HL-60 (cell line): ENCODE results near the gene FRZB.

Experiments
- DNase-seq, 2 experiments: peaks; one replicate each; pipeline ENCODE4 v3.0.0-alpha.2; 2010 to 2020; ENCODE audit warnings: low read depth in 1 of 2, low spot score in 1 of 2
- H3K27ac ChIP-seq: fragments of 250-450 bp; sonication (Bioruptor Pico); replicated peaks from 2 replicates; pipeline ENCODE4 v1.5.1; 2020; ENCODE audit warnings: mild to moderate bottlenecking, moderate library complexity
- H3K27me3 ChIP-seq: fragments of 250-450 bp; sonication (Bioruptor Pico); 2 replicates; pipeline ENCODE4 v1.5.1; 2021; ENCODE audit warnings: mild to moderate bottlenecking, moderate library complexity; ENCODE audit not compliant: insufficient read depth, poor library complexity, severe bottlenecking
- H3K4me3 ChIP-seq: replicated peaks from 2 replicates; pipeline ENCODE4 v1.5.1; 2011; ENCODE audit warnings: mild to moderate bottlenecking, control low read depth, low read length; ENCODE audit not compliant: insufficient read depth
- GABPA ChIP-seq: IDR thresholded peaks from 2 replicates; pipeline ENCODE4 v1.6.1; 2012; ENCODE audit warnings: low read depth
- POLR2AphosphoS5 ChIP-seq: IDR thresholded peaks from 2 replicates; pipeline ENCODE4 v1.6.1; 2012; ENCODE audit warnings: low read depth
- SPI1 ChIP-seq: IDR thresholded peaks from 2 replicates; pipeline ENCODE4 v1.6.1; 2012; ENCODE audit warnings: low read depth, mild to moderate bottlenecking, borderline replicate concordance
- TF ChIP-seq, protein P1 (sequence below): IDR thresholded peaks from 2 replicates; pipeline ENCODE4 v1.6.1; 2012; ENCODE audit warnings: low read depth; ENCODE audit not compliant: insufficient replicate concordance
- TF ChIP-seq, protein P2 (sequence below): IDR thresholded peaks from one replicate; pipeline ENCODE4 v1.5.1; 2011; ENCODE audit warnings: low read length, control low read depth, inconsistent platforms; ENCODE audit not compliant: insufficient read depth

FRZB gene

DNA sequence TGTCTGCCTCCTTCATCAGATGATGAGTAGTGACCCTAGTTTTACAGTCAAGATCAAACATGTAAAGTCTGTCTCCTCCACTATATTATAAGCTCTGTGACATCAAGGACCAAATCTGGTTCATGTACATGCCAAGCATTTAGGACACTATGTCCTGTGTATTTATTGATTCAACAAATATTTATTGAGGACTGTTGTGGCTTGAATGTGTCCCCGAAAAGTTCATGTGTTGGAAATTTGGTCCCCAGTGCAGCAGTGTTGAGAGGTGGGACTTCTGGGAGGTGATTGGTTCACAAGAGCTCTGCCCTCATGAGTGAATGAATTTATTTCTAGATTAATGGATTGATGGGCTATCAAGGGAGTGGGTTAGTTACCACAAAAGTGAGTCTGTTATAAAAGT lies 46.6 kb upstream of the FRZB start:
- TF ChIP-seq, protein P1, sequence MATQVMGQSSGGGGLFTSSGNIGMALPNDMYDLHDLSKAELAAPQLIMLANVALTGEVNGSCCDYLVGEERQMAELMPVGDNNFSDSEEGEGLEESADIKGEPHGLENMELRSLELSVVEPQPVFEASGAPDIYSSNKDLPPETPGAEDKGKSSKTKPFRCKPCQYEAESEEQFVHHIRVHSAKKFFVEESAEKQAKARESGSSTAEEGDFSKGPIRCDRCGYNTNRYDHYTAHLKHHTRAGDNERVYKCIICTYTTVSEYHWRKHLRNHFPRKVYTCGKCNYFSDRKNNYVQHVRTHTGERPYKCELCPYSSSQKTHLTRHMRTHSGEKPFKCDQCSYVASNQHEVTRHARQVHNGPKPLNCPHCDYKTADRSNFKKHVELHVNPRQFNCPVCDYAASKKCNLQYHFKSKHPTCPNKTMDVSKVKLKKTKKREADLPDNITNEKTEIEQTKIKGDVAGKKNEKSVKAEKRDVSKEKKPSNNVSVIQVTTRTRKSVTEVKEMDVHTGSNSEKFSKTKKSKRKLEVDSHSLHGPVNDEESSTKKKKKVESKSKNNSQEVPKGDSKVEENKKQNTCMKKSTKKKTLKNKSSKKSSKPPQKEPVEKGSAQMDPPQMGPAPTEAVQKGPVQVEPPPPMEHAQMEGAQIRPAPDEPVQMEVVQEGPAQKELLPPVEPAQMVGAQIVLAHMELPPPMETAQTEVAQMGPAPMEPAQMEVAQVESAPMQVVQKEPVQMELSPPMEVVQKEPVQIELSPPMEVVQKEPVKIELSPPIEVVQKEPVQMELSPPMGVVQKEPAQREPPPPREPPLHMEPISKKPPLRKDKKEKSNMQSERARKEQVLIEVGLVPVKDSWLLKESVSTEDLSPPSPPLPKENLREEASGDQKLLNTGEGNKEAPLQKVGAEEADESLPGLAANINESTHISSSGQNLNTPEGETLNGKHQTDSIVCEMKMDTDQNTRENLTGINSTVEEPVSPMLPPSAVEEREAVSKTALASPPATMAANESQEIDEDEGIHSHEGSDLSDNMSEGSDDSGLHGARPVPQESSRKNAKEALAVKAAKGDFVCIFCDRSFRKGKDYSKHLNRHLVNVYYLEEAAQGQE: no peak
- no peak for TF ChIP-seq POLR2AphosphoS5
- TF ChIP-seq, protein P2, sequence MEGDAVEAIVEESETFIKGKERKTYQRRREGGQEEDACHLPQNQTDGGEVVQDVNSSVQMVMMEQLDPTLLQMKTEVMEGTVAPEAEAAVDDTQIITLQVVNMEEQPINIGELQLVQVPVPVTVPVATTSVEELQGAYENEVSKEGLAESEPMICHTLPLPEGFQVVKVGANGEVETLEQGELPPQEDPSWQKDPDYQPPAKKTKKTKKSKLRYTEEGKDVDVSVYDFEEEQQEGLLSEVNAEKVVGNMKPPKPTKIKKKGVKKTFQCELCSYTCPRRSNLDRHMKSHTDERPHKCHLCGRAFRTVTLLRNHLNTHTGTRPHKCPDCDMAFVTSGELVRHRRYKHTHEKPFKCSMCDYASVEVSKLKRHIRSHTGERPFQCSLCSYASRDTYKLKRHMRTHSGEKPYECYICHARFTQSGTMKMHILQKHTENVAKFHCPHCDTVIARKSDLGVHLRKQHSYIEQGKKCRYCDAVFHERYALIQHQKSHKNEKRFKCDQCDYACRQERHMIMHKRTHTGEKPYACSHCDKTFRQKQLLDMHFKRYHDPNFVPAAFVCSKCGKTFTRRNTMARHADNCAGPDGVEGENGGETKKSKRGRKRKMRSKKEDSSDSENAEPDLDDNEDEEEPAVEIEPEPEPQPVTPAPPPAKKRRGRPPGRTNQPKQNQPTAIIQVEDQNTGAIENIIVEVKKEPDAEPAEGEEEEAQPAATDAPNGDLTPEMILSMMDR: no peak
- no peak for TF ChIP-seq GABPA
- no peak for DNase-seq
- no peaks in the 10 kb centered on the region for H3K27me3 ChIP-seq
- no peak overlapping the region for H3K4me3 ChIP-seq
- H3K27ac ChIP-seq: no peak overlapping the region

DNA sequence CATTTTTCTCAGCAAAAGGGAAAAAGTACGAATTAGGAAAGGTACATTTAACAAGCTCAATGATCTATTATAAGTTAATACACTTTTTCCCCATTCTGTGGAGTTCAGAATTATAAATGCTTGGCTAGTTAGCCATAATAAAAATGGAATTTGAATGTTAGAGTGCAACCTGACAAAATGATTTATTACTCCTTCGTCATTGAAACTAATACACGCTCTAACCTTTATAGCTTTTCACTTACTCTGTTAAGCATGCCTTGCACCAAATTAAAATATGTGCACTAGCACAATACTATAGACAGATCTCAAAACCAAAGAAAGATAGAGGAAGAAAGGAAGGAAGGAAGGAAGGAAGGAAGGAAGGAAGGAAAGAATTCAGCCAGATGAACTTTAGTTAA lies 46.1 kb upstream of the FRZB start:
- Histone ChIP-seq H3K27me3 (no peaks in the 10 kb centered on the region), H3K4me3 (no peak overlapping the region), H3K27ac (no peak overlapping the region)
- no peak for TF ChIP-seq SPI1
- no peak for TF ChIP-seq GABPA
- TF ChIP-seq, protein P1: no peak
- TF ChIP-seq, protein P2: no peak
- TF ChIP-seq POLR2AphosphoS5: no peak
- DNase-seq: no peak

DNA sequence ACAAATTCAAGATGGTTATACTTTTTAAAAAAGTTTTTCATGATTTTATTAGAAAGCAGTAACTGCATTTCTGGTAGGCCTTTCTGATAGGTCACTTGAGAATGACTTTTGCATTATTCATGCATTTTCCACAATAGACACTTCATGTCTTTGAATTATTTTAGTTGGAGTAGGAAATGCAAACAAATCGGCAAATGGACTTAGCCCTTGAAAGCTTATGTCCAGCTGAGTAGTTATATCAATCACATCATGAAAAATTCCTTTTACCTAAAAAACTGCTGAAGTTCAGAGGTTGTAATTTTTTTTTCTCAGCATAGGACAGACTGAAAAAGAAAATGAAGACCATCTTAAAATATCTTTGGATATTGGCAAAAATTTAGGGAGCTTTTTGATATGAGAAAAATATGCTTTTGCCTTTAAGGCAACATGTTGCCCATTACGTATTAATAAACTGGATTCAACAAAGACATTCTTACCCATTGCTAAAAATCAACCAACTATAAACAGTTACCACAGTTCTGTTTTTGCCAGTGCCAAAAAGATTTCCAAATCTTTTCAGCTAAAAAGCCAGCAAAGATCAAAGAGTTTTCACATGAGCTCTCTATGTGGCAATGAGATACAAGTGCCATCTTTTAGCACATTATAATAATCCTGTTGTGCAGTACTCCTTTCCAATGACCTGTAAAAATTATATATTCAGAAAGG lies 45.5 kb upstream of the FRZB start:
- TF ChIP-seq, protein P2: no peak
- TF ChIP-seq GABPA (no peak), POLR2AphosphoS5 (no peak), SPI1 (no peak)
- TF ChIP-seq, protein P1: no peak
- DNase-seq: no peak

More for the DNA sequence above, 45.5 kb upstream of the FRZB start:
- Histone ChIP-seq H3K27ac (no peak overlapping the region), H3K27me3 (no peaks in the 10 kb centered on the region), H3K4me3 (no peak overlapping the region)
